Measurements from ENCODE around the gene UBAC1.
"Not testable (repeated sequence)": the region's sequence is repeated elsewhere in the genome, so short reads cannot be mapped to it uniquely, and the experiment has no call there.

UBAC1 gene

GRCh38 chr9:135896205-135896604 is 65.0 kb downstream of the UBAC1 start:
- DNase-seq = no peak

- DNase-seq = no peak
These were observed 65.8 kb downstream of the UBAC1 start for GRCh38 chr9:135895202-135895848.

GRCh38 chr9:135893104-135893503 is 68.1 kb downstream of the UBAC1 start:
- DNase-seq = no peak

GRCh38 chr9:135892327-135892726 is 68.8 kb downstream of the UBAC1 start:
- not testable (repeated sequence) for DNase-seq

GRCh38 chr9:135891027-135891631 is 70.0 kb downstream of the UBAC1 start:
- DNase-seq = no peak

GRCh38 chr9:135890190-135891026 is 70.8 kb downstream of the UBAC1 start:
- DNase-seq = no peak

- no peak for DNase-seq
These were observed 71.5 kb downstream of the UBAC1 start for GRCh38 chr9:135889564-135890189.

- no peak for DNase-seq
These were observed 72.3 kb downstream of the UBAC1 start for GRCh38 chr9:135888766-135889394.

GRCh38 chr9:135888126-135888765 is 72.9 kb downstream of the UBAC1 start:
- DNase-seq = no peak

GRCh38 chr9:135887585-135888050 is 73.6 kb downstream of the UBAC1 start:
- no peak for DNase-seq

- DNase-seq = no peak
These were observed 74.1 kb downstream of the UBAC1 start for GRCh38 chr9:135887021-135887507.

GRCh38 chr9:135886147-135886981 is 74.8 kb downstream of the UBAC1 start:
- no peak for DNase-seq

- DNase-seq = no peak
These were observed 75.9 kb downstream of the UBAC1 start for GRCh38 chr9:135885100-135885853.

- no peak for DNase-seq
These were observed 76.7 kb downstream of the UBAC1 start for GRCh38 chr9:135884328-135885035.

GRCh38 chr9:135883410-135884089 is 77.6 kb downstream of the UBAC1 start:
- DNase-seq = no peak
